Measurements from ENCODE around the gene LCLAT1. TPM values are rescaled to one million over a fixed set of nuclear protein-coding genes. Genes with fewer than 3 reads are reported as not detected.

Gene LCLAT1
- total RNA-seq, 1 experiment from 2014 or later, result 32.9 TPM

GRCh38 chr2:30569946-30570345 lies 122.9 kb downstream of the LCLAT1 start:
- TF ChIP-seq CTCF (conservative IDR thresholded peaks at IDR 0.05), result no peak
- Histone ChIP-seq H2AFZ (ENCODE audit: low read length) (no peak overlapping the region), H3K27ac (ENCODE audit: insufficient read length, low read depth, low read length) (no peak overlapping the region), H3K4me2 (ENCODE audit: insufficient read depth, insufficient read length, low read length) (no peak overlapping the region), H4K8ac (replicated peaks; ENCODE audit: insufficient read length, low read depth, low read length) (no peak overlapping the region), H4K5ac (ENCODE audit: insufficient read length, low read depth, low read length) (no peak overlapping the region), H3K27me3 (ENCODE audit: insufficient read depth, low read length) (no peaks in the 10 kb centered on the region), H3K56ac (ENCODE audit: insufficient read length, low read depth, low read length) (no peak overlapping the region), H3K18ac (ENCODE audit: insufficient read length, low read depth, low read length) (no peak overlapping the region), H3T11ph (ENCODE audit: low read length) (no peak overlapping the region), H3K79me2 (ENCODE audit: insufficient read depth, low read length) (0 out of 2 replicates have a peak, but pooled peaks cover 3% of the 10 kb centered on the region), H2BK5ac (ENCODE audit: insufficient read length, low read length) (no peak overlapping the region), H3K23ac (ENCODE audit: insufficient read length, low read depth, low read length) (no peak overlapping the region), H2AK5ac (ENCODE audit: insufficient read length, low read length) (no peak overlapping the region), H2BK15ac (ENCODE audit: low read depth, low read length) (no peak overlapping the region), H2BK12ac (ENCODE audit: insufficient read length, low read depth, low read length) (no peak overlapping the region), H3K14ac (ENCODE audit: insufficient read depth, low read length) (no peak overlapping the region), H3K9me3 (ENCODE audit: control insufficient read depth, low read depth, low read length) (no peaks in the 10 kb centered on the region), H4K20me1 (ENCODE audit: control insufficient read depth, insufficient read depth, insufficient read length) (no peaks in the 10 kb centered on the region), H3K79me1 (ENCODE audit: insufficient read depth, low read depth, low read length, poor library complexity, severe bottlenecking) (no peaks in the 10 kb centered on the region), H3K23me2 (ENCODE audit: insufficient read length, low read depth, low read length, poor library complexity, severe bottlenecking) (no peaks in the 10 kb centered on the region), H3K4me1 (ENCODE audit: insufficient read depth, low read length) (no peaks in the 10 kb centered on the region), H3K4ac (ENCODE audit: low read depth, low read length) (no peak overlapping the region), H4K91ac (ENCODE audit: insufficient read length, low read depth, low read length) (no peak overlapping the region), H3K9ac (ENCODE audit: extremely low read depth, insufficient read length, low read length) (no peak overlapping the region), H2BK120ac (ENCODE audit: low read depth, low read length, poor library complexity, severe bottlenecking) (no peak overlapping the region), H2BK20ac (ENCODE audit: low read depth, low read length, poor library complexity, severe bottlenecking) (no peak overlapping the region)
- Mint-ChIP-seq H3K27me3 (ENCODE audit: low read depth) (no peaks in the 10 kb centered on the region), H3K9me3 (no peaks in the 10 kb centered on the region), H3K4me1 (peaks cover 16 to 23% of the 10 kb centered on the region in 2 experiments), H3K4me3 (no peak overlapping the region), H3K27ac (no peak overlapping the region), H3K36me3 (ENCODE audit: insufficient read depth in 1 of 3, low read depth in 3 of 3) (peaks cover 0 to 10% (median 1%) of the 10 kb centered on the region in 3 experiments; a peak in 2 of 7 replicates)
- no peak for DNase-seq

All from H9 (cell line).